DMS 273 (cell line): ENCODE measurements around the gene ABLIM2.
A peak's percentile ranks its signal among the peaks of the same experiment; 100 is the strongest.

ENCODE experiments used
- DNase-seq: peaks from one replicate; lab custom pipeline; 2025; ENCODE audit not compliant: unreplicated experiment; lab: John Stamatoyannopoulos, UW

ABLIM2 gene

GRCh38 chr4:8087921-8088495 is 70.6 kb downstream of the ABLIM2 start:
- DNase-seq = no peak

GRCh38 chr4:8086783-8087445 is 71.7 kb downstream of the ABLIM2 start:
- no peak for DNase-seq

GRCh38 chr4:8085491-8086117 is 73.0 kb downstream of the ABLIM2 start:
- no peak for DNase-seq

GRCh38 chr4:8084712-8085490 is 73.7 kb downstream of the ABLIM2 start:
- peak; percentile 15 for DNase-seq

GRCh38 chr4:8084031-8084660 is 74.5 kb downstream of the ABLIM2 start:
- no peak for DNase-seq

- DNase-seq = no peak
These were observed 75.4 kb downstream of the ABLIM2 start for GRCh38 chr4:8083086-8083825.

- no peak for DNase-seq
These were observed 76.0 kb downstream of the ABLIM2 start for GRCh38 chr4:8082517-8083055.

- no peak for DNase-seq
These were observed 76.7 kb downstream of the ABLIM2 start for GRCh38 chr4:8081621-8082516.

- no peak for DNase-seq
These were observed 77.4 kb downstream of the ABLIM2 start for GRCh38 chr4:8081171-8081570.

GRCh38 chr4:8080754-8081065 is 77.9 kb downstream of the ABLIM2 start:
- DNase-seq = no peak

- DNase-seq = no peak
These were observed 78.5 kb downstream of the ABLIM2 start for GRCh38 chr4:8079916-8080753.

- DNase-seq = peak; percentile 56
These were observed 79.4 kb downstream of the ABLIM2 start for GRCh38 chr4:8079031-8079885.

- DNase-seq = no peak
These were observed 80.0 kb downstream of the ABLIM2 start for GRCh38 chr4:8078610-8079015.

- no peak for DNase-seq
These were observed 80.5 kb downstream of the ABLIM2 start for GRCh38 chr4:8078109-8078494.

- peak; percentile 37 for DNase-seq
These were observed 81.2 kb downstream of the ABLIM2 start for GRCh38 chr4:8077181-8078108.

- no peak for DNase-seq
These were observed 82.6 kb downstream of the ABLIM2 start for GRCh38 chr4:8076023-8076422.
